IMR-90 (cell line): ENCODE results near the gene PSMD9. TPM values are rescaled to one million over a fixed set of nuclear protein-coding genes. Genes with fewer than 3 reads are reported as not detected.

ENCODE experiments used
- BHLHE40 ChIP-seq: fragments of 150-350 bp; IDR thresholded peaks from 2 replicates; pipeline ENCODE4 v1.6.1; 2016; ENCODE audit warnings: mild to moderate bottlenecking, low read depth, low read length
- NFE2L2 ChIP-seq: fragments of 150-350 bp; IDR thresholded peaks from 2 replicates; pipeline ENCODE4 v1.6.1; 2016; ENCODE audit warnings: low read depth, mild to moderate bottlenecking, low read length
- USF2 ChIP-seq: fragments of 150-350 bp; IDR thresholded peaks from 2 replicates; pipeline ENCODE4 v1.6.1; 2017; ENCODE audit warnings: mild to moderate bottlenecking, antibody characterized with exemption, low read length, low read depth
- polyA plus RNA-seq, 3 experiments: library from polyadenylated mRNA; depleted of rRNA; stranded (reverse); fragments of >200 nt; gene quantifications; 2 replicates each; pipeline ENCODE4 v1.2.3, GENCODE V29; 2012; ENCODE audit warnings: low replicate concordance in 1 of 3
- total RNA-seq: library from RNA; depleted of rRNA; stranded (reverse); fragments of >200 nt; gene quantifications from 2 replicates; pipeline ENCODE4 v1.2.3, GENCODE V29; 2012

Gene PSMD9
- total and polyA plus RNA-seq, 2 of the 4 experiments (the other 2 are of a cell fraction), result 135 to 142 TPM

- TF ChIP-seq USF2, result no peak
- TF ChIP-seq NFE2L2, result no peak
- no peak for TF ChIP-seq BHLHE40
Observed at GRCh38 chr12:121955258-121956237, 67.0 kb downstream of the PSMD9 start (continued).
